HepG2 (cell line): Measurements from ENCODE around the gene CDSN.

Experiments
- ATF3 ChIP-seq: sonication (generic); formaldehyde crosslinking; IDR thresholded peaks from 2 replicates; pipeline ENCODE4 v1.4.0; 2020; ENCODE audit warnings: missing genetic modification reagents
- ATF7 ChIP-seq, 2 experiments: fragments of 450-650 bp in 1 of 2; sonication (generic) in 1 of 2; formaldehyde crosslinking in 1 of 2; IDR thresholded peaks; 2 replicates each; pipeline versions ENCODE4 v1.4.0 to v1.6.1; 2016 to 2020; ENCODE audit warnings: antibody characterized with exemption in 1 of 2, mild to moderate bottlenecking in 1 of 2, missing genetic modification reagents in 1 of 2
- CTCF ChIP-seq: sonication (generic); formaldehyde crosslinking; IDR thresholded peaks from 2 replicates; pipeline ENCODE4 v1.5.0; 2020; ENCODE audit warnings: mild to moderate bottlenecking, missing genetic modification reagents, moderate library complexity
- PAF1 ChIP-seq: IDR thresholded peaks from 2 replicates; pipeline ENCODE4 v1.6.1; 2016; ENCODE audit warnings: missing genetic modification reagents, missing compliant biosample characterization
- RNF2 ChIP-seq: fragments of 450-650 bp; conservative IDR thresholded peaks from 2 replicates; pipeline ENCODE4 v1.6.1; 2016; ENCODE audit warnings: low read depth
- RXRA ChIP-seq: sonication (generic); formaldehyde crosslinking; IDR thresholded peaks from 2 replicates; pipeline ENCODE4 v1.5.1; 2020; ENCODE audit warnings: missing genetic modification reagents
- TBL1XR1 ChIP-seq: fragments of 150-350 bp; IDR thresholded peaks from 2 replicates; pipeline ENCODE4 v1.6.1; 2014; ENCODE audit warnings: borderline replicate concordance, low read length; ENCODE audit not compliant: partially characterized antibody
- TBP ChIP-seq: sonication (generic); formaldehyde crosslinking; IDR thresholded peaks from 2 replicates; pipeline ENCODE4 v1.5.0; 2020; ENCODE audit warnings: missing genetic modification reagents
- TEAD3 ChIP-seq: optimal IDR thresholded peaks from 2 replicates; pipeline ENCODE3; 2016; ENCODE audit warnings: borderline replicate concordance
- ZNF274 ChIP-seq: sonication (generic); formaldehyde crosslinking; IDR thresholded peaks from 2 replicates; pipeline ENCODE4 v1.5.1; 2020; ENCODE audit warnings: mild to moderate bottlenecking, missing genetic modification reagents
- ZNF318 ChIP-seq: sonication (generic); formaldehyde crosslinking; IDR thresholded peaks from 2 replicates; pipeline ENCODE4 v1.4.0; 2020; ENCODE audit warnings: mild to moderate bottlenecking, missing genetic modification reagents
- ZNF609 ChIP-seq: sonication (generic); formaldehyde crosslinking; IDR thresholded peaks from 2 replicates; pipeline ENCODE4 v1.4.0; 2020; ENCODE audit warnings: mild to moderate bottlenecking, missing genetic modification reagents, borderline replicate concordance
- ZNF724P ChIP-seq: sonication (generic); formaldehyde crosslinking; IDR thresholded peaks from 2 replicates; pipeline ENCODE4 v1.8.0; 2022; ENCODE audit warnings: missing genetic modification reagents, borderline replicate concordance

GRCh38 chr6:31094389-31094881 is 25.8 kb downstream of the CDSN start:
- TF ChIP-seq CTCF (CRISPR knock-in tag) (no peak), TBL1XR1 (no peak), ZNF318 (CRISPR knock-in tag) (no peak), RNF2 (no peak), ATF3 (CRISPR knock-in tag) (no peak), RXRA (CRISPR knock-in tag) (no peak), TEAD3 (CRISPR knock-in tag) (no peak), ZNF274 (CRISPR knock-in tag) (no peak), ZNF609 (CRISPR knock-in tag) (no peak), PAF1 (CRISPR knock-in tag) (no peak), ATF7 (IDR thresholded peaks at IDR 0.05) (no peak), ATF7 (CRISPR knock-in tag; IDR thresholded peaks at IDR 0.05) (no peak), ZNF724P (CRISPR knock-in tag) (no peak), TBP (CRISPR knock-in tag) (no peak)
